ENCODE measurements around the gene CYP27A1.

CYP27A1 gene

DNA sequence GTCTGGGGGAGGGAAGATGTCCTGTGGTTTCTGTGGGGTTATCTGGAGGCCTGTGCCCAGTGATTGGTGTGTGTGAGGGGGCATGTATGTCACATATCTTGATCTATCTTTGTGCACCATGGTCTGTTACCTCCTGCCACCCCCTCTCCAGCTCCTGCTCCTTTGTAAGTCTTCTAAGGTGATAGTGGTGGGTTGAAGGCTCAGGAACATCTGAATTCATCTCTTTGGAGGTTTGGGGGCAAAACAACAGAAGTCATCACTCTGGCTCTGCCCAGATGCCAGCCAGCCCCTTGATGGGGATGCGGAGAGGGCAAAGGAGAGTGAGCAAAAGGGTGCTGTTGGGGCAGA is 74.9 kb downstream of the CYP27A1 start:
- no peak overlapping the region for H3K4me3 ChIP-seq (ENCODE audit: low read depth in 1 of 2, low read length in 1 of 2)
- H3K4me1 ChIP-seq (ENCODE audit: control insufficient read depth in 1 of 2, insufficient read depth in 1 of 2, low read depth in 1 of 2, low read length in 1 of 2): no peaks in the 10 kb centered on the region
- H3K9me3 ChIP-seq: no peaks in the 10 kb centered on the region
- H3K36me3 ChIP-seq: no peaks in the 10 kb centered on the region
- peaks cover 100% of the 10 kb centered on the region for H3K27me3 ChIP-seq
- TF ChIP-seq, protein P1, sequence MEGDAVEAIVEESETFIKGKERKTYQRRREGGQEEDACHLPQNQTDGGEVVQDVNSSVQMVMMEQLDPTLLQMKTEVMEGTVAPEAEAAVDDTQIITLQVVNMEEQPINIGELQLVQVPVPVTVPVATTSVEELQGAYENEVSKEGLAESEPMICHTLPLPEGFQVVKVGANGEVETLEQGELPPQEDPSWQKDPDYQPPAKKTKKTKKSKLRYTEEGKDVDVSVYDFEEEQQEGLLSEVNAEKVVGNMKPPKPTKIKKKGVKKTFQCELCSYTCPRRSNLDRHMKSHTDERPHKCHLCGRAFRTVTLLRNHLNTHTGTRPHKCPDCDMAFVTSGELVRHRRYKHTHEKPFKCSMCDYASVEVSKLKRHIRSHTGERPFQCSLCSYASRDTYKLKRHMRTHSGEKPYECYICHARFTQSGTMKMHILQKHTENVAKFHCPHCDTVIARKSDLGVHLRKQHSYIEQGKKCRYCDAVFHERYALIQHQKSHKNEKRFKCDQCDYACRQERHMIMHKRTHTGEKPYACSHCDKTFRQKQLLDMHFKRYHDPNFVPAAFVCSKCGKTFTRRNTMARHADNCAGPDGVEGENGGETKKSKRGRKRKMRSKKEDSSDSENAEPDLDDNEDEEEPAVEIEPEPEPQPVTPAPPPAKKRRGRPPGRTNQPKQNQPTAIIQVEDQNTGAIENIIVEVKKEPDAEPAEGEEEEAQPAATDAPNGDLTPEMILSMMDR (IDR thresholded peaks at IDR 0.05): no peak
- no peak overlapping the region for H3K27ac ChIP-seq

DNA sequence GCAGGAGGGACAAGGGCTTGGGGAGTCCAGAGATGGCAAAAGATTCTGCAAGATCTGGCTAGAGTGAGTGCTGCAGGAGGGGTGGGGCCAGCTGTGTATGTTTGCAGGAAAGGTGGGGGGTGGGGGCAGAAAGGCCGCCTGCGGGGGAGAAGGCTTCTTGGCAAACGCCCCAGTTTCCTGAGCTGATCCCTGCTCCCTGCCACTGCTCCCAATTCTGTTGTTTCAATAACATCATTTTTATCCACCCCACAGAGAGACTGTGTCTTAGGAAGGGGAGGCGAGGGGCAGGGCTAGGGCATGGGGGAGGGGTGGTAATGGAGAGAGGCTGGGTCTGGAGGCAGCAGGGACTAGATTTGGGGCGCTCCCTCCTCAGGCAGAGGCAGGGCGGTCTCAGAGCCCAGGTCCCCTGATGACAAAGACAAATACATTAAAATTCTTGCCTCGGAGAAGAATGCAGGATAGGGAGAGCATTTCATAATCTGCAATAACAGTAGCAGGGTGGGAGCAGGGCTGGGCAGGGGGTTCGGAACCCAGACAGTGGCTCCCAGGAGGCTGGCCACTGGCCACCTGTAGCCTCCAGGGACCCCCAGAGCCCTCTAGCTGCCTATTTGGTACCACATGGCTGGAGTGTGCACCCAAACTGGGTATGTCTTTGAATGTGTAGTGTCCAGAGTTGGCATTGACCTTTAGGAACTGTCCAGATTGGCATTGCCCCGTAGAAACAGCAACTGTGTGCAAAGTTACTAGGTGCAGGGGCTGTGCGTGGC is 75.6 kb downstream of the CYP27A1 start:
- Histone ChIP-seq H3K4me1 (ENCODE audit: control insufficient read depth in 1 of 2, insufficient read depth in 1 of 2, low read depth in 1 of 2, low read length in 1 of 2) (no peaks in the 10 kb centered on the region), H3K9me3 (no peaks in the 10 kb centered on the region), H3K27me3 (peaks cover 100% of the 10 kb centered on the region), H3K36me3 (no peaks in the 10 kb centered on the region), H3K4me3 (ENCODE audit: low read depth in 1 of 2, low read length in 1 of 2) (no peak overlapping the region), H3K27ac (no peak overlapping the region)
- TF ChIP-seq, protein P1 (IDR thresholded peaks at IDR 0.05): no peak

DNA sequence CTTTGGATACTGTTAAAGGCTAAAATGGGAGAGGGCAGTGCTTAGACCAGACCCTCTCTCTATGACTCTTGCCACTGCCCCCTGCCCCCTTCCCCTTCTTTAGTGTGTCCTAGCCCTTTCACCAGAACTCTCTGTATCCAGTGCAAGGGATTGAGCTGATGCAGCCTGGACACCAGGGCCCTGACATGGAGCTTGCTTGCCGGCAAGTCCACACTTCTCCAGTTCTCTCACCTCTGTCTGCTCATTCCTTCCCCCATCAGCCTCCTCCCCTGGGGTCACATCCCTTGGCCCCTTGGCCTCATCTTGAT is 76.1 kb downstream of the CYP27A1 start:
- TF ChIP-seq, protein P1 (IDR thresholded peaks at IDR 0.05): no peak

DNA sequence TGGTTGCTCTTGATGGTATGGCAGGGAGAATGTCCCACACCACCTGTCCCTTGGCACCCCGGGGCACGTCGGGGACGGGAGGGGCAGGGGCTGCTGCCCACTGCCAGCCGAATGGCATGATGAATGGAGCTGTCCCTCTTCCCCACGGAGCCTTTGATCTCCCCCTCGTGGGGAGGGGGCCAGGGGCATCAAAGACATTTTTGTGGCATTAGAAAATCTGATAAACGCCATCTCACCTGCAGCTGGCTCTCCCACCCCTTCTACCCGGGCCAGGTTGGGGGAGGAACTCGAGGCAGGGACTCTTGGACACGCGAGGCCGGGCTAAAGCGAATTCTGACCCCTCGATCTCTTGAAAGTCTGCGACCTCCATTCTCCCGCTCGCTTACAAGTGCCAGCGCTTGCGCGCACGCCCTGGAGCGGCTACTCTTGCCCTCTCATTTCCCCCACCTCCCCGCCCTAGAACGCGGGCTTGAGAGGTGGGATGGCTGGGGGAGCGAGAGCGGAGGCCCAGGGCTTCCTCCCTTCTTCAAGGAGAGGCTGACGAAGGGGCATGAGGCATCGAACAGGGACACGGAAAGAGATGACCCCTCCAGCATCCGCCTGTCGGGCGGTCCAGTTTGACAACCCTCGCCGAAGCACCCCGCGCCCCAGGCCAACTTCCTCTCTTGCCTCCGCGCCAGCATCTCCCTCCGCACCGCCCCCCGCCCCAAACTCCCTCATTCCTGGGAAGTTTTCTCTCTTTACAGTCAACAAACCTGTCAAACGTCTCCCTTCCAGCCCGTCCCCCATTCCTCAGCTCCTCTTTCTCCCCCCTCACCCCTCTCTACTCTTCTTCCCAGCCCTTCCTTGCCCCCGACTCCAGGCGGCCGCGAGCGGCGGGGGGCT is 77.0 kb downstream of the CYP27A1 start:
- TF ChIP-seq, protein P1 (IDR thresholded peaks at IDR 0.05): no peak
- Histone ChIP-seq H3K4me3 (ENCODE audit: low read depth in 1 of 2, low read length in 1 of 2) (no peak overlapping the region), H3K9me3 (no peaks in the 10 kb centered on the region), H3K4me1 (ENCODE audit: control insufficient read depth in 1 of 2, insufficient read depth in 1 of 2, low read depth in 1 of 2, low read length in 1 of 2) (no peaks in the 10 kb centered on the region), H3K27ac (no peak overlapping the region), H3K27me3 (peaks cover 100% of the 10 kb centered on the region), H3K36me3 (no peaks in the 10 kb centered on the region)

More for the DNA sequence above, 76.1 kb downstream of the CYP27A1 start:
- Histone ChIP-seq H3K9me3 (no peaks in the 10 kb centered on the region), H3K27me3 (peaks cover 100% of the 10 kb centered on the region), H3K27ac (no peak overlapping the region), H3K4me1 (ENCODE audit: control insufficient read depth in 1 of 2, insufficient read depth in 1 of 2, low read depth in 1 of 2, low read length in 1 of 2) (no peaks in the 10 kb centered on the region), H3K36me3 (no peaks in the 10 kb centered on the region), H3K4me3 (ENCODE audit: low read depth in 1 of 2, low read length in 1 of 2) (no peak overlapping the region)

DNA sequence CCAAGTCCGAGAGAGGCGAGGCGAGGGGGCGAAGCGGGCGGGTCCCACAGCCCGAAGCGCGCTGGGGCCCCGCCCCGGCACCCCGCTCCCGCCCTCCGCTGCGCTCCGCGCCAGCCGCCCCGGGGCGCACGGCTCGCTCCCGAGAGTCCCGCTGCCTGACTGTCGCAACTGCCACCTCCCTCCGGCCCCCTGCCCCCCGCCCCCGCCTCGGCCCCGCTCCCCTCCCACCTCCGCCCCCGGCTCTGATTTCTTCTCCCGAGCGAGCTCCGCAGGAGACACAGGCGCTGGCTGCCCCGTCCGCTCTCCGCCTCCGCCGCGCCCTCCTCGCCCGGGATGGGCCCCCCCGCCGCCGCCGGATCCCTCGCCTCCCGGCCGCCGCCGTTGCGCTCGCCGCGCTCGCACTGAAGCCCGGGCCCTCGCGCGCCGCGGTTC is 77.6 kb downstream of the CYP27A1 start, which contains the start of gene WNT6:
Gene WNT6, plus strand, starts transcription at position 250 of the 432 bp plus-strand sequence. CDS start 233 bp downstream, outside the sequence.
- Histone ChIP-seq H3K27me3 (peaks cover 100% of the 10 kb centered on the region), H3K4me1 (ENCODE audit: control insufficient read depth in 1 of 2, insufficient read depth in 1 of 2, low read depth in 1 of 2, low read length in 1 of 2) (no peaks in the 10 kb centered on the region)

More for the DNA sequence above, 77.6 kb downstream of the CYP27A1 start, which contains the start of gene WNT6:
- Histone ChIP-seq H3K27ac (no peak within 1 kb of the TSS), H3K9me3 (no peaks in the 10 kb centered on the region), H3K4me3 (ENCODE audit: low read depth in 1 of 2, low read length in 1 of 2) (no peak within 1 kb of the TSS), H3K36me3 (no peaks in the 10 kb centered on the region)
- TF ChIP-seq, protein P1 (IDR thresholded peaks at IDR 0.05): no peak
